H1 (cell line): ENCODE data around the gene ACAP3. TPM values are rescaled to one million over a fixed set of nuclear protein-coding genes. Genes with fewer than 3 reads are reported as not detected.

Experiments
- CTCF ChIA-PET: fragments of 300-600 bp; sonication (Branson Sonifier 250); formaldehyde crosslinking; loops from one replicate; lab custom pipeline; 2021; ENCODE audit not compliant: partially characterized antibody; lab: Charles Lee
- POLR2A ChIA-PET: fragments of 300-600 bp; sonication (Branson Sonifier 250); formaldehyde crosslinking; loops from one replicate; lab custom pipeline; 2021; ENCODE audit warnings: inconsistent platforms; ENCODE audit not compliant: partially characterized antibody; lab: Charles Lee
- DNase-seq, 2 experiments: peaks; one replicate each; pipeline versions ENCODE4 v3.0.0 to v3.0.0-alpha.2; 2010 to 2022; ENCODE audit warnings: low spot score in 2 of 2, low read depth in 1 of 2, mixed read lengths in 1 of 2
- FAIRE-seq: peaks from 2 replicates; lab custom pipeline; 2011; peaks lifted over from hg19 to GRCh38; lab: Jason Lieb, UNC
- H2AFZ ChIP-seq: 2 replicates; pipeline ENCODE4 v1.8.1; 2012; ENCODE audit warnings: low read length, inconsistent platforms
- H2AK5ac ChIP-seq: 2 replicates; pipeline ENCODE4 v1.6.1; 2013; ENCODE audit warnings: low read depth, low read length
- H2BK120ac ChIP-seq: replicated peaks from 2 replicates; pipeline ENCODE3; 2013; ENCODE audit warnings: low read depth, low read length, inconsistent platforms
- H2BK12ac ChIP-seq: 2 replicates; pipeline ENCODE4 v1.6.1; 2013; ENCODE audit warnings: low read depth, low read length
- H2BK15ac ChIP-seq: 2 replicates; pipeline ENCODE4 v1.6.1; 2013; ENCODE audit warnings: low read length
- H2BK20ac ChIP-seq: 2 replicates; pipeline ENCODE4 v1.6.1; 2013; ENCODE audit warnings: low read length
- H2BK5ac ChIP-seq: 2 replicates; pipeline ENCODE4 v1.6.1; 2013; ENCODE audit warnings: low read depth, low read length
- H3K14ac ChIP-seq: 2 replicates; pipeline ENCODE4 v1.6.1; 2013; ENCODE audit warnings: inconsistent platforms; ENCODE audit not compliant: insufficient read length
- H3K18ac ChIP-seq: 2 replicates; pipeline ENCODE4 v1.6.1; 2013; ENCODE audit warnings: low read length; ENCODE audit errors: extremely low read depth
- H3K23ac ChIP-seq: 2 replicates; pipeline ENCODE4 v1.6.1; 2013; ENCODE audit warnings: inconsistent platforms; ENCODE audit not compliant: insufficient read length
- H3K23me2 ChIP-seq: 2 replicates; pipeline ENCODE4 v1.6.1; 2013; ENCODE audit warnings: low read depth, low read length
- H3K27ac ChIP-seq: 2 replicates; pipeline ENCODE4 v1.6.1; 2011; ENCODE audit warnings: low read depth, low read length, inconsistent platforms
- H3K27me3 ChIP-seq, 4 experiments: replicated peaks in 1 of 4; 1 replicate in 1 of 4; 2 replicates in 3 of 4; pipeline versions ENCODE4 v1.6.1 to v1.8.1; 2011 to 2013; ENCODE audit warnings: low read length in 3 of 4, mild to moderate bottlenecking in 3 of 4, inconsistent platforms in 2 of 4, mixed read lengths in 2 of 4, moderate library complexity in 1 of 4; ENCODE audit not compliant: control insufficient read depth in 3 of 4, insufficient read depth in 3 of 4; ENCODE audit errors: extremely low read depth in 1 of 4
- H3K36me3 ChIP-seq, 4 experiments: 2 replicates each; pipeline versions ENCODE4 v1.6.1 to v1.8.1; 2011 to 2013; ENCODE audit warnings: mild to moderate bottlenecking in 4 of 4, low read length in 3 of 4, moderate library complexity in 2 of 4, control low read depth in 1 of 4, inconsistent platforms in 1 of 4; ENCODE audit not compliant: insufficient read depth in 4 of 4, control insufficient read depth in 2 of 4
- H3K4ac ChIP-seq: replicated peaks from 2 replicates; pipeline ENCODE3; 2013; ENCODE audit warnings: low read length, low read depth, mixed read lengths, inconsistent platforms; ENCODE audit not compliant: insufficient read length
- H3K4me1 ChIP-seq, 4 experiments: replicated peaks in 1 of 4; 1 replicate in 1 of 4; 2 replicates in 3 of 4; pipeline versions ENCODE4 v1.6.1 to v1.8.1; 2011 to 2013; ENCODE audit warnings: low read length in 3 of 4, inconsistent platforms in 2 of 4, mixed read lengths in 1 of 4; ENCODE audit not compliant: insufficient read depth in 4 of 4, control insufficient read depth in 3 of 4
- H3K4me2 ChIP-seq, 2 experiments: 2 replicates each; pipeline versions ENCODE4 v1.6.1 to v1.8.1; 2011 to 2013; ENCODE audit warnings: low read depth in 2 of 2, low read length in 2 of 2, control low read depth in 1 of 2, inconsistent platforms in 1 of 2, mild to moderate bottlenecking in 1 of 2; ENCODE audit not compliant: insufficient read depth in 1 of 2
- H3K4me3 ChIP-seq, 4 experiments: fragments of 200-600, 300-600 bp in 1 of 4; sonication (generic), shearing (Covaris generic), sonication (Bioruptor Twin) in 1 of 4; 2 replicates each; pipeline versions ENCODE4 v1.5.1 to v1.8.1; 2011 to 2016; ENCODE audit warnings: low read length in 4 of 4, low read depth in 3 of 4, control low read depth in 2 of 4, inconsistent platforms in 2 of 4, mild to moderate bottlenecking in 2 of 4, mixed read lengths in 1 of 4, moderate library complexity in 1 of 4; ENCODE audit not compliant: insufficient read depth in 2 of 4; ENCODE audit errors: extremely low read depth in 1 of 4
- H3K56ac ChIP-seq: replicated peaks from 2 replicates; pipeline ENCODE3; 2013; ENCODE audit warnings: low read depth, mild to moderate bottlenecking, mixed read lengths, low read length, inconsistent platforms; ENCODE audit not compliant: insufficient read length
- H3K79me1 ChIP-seq: 2 replicates; pipeline ENCODE4 v1.6.1; 2013; ENCODE audit warnings: low read depth, low read length, control low read depth
- H3K79me2 ChIP-seq, 2 experiments: 2 replicates each; pipeline versions ENCODE4 v1.6.1 to v1.8.1; 2012 to 2013; ENCODE audit warnings: low read length in 2 of 2, mild to moderate bottlenecking in 2 of 2, inconsistent platforms in 1 of 2; ENCODE audit not compliant: insufficient read depth in 2 of 2, control insufficient read depth in 1 of 2
- H3K9ac ChIP-seq, 4 experiments: replicated peaks in 1 of 4; 1 replicate in 1 of 4; 2 replicates in 3 of 4; pipeline versions ENCODE4 v1.6.1 to v1.8.1; 2011 to 2013; ENCODE audit warnings: low read depth in 3 of 4, low read length in 3 of 4, control low read depth in 2 of 4, mild to moderate bottlenecking in 2 of 4, moderate library complexity in 2 of 4, inconsistent platforms in 1 of 4; ENCODE audit errors: extremely low read depth in 1 of 4
- H3K9me3 ChIP-seq, 2 experiments: 2 replicates each; pipeline versions ENCODE4 v1.6.1 to v1.8.1; 2012 to 2013; ENCODE audit warnings: mild to moderate bottlenecking in 2 of 2, moderate library complexity in 2 of 2, control low read depth in 1 of 2, inconsistent platforms in 1 of 2, low read depth in 1 of 2, low read length in 1 of 2, mixed read lengths in 1 of 2; ENCODE audit not compliant: insufficient read depth in 2 of 2
- H4K20me1 ChIP-seq, 2 experiments: replicated peaks in 1 of 2; 2 replicates each; pipeline versions ENCODE3 to v1.8.1; 2011 to 2013; ENCODE audit warnings: inconsistent platforms in 2 of 2, low read length in 2 of 2, mild to moderate bottlenecking in 1 of 2; ENCODE audit not compliant: insufficient read depth in 2 of 2, control insufficient read depth in 1 of 2
- H4K5ac ChIP-seq: 2 replicates; pipeline ENCODE4 v1.6.1; 2013; ENCODE audit warnings: low read length, low read depth, mixed read lengths, inconsistent platforms; ENCODE audit not compliant: insufficient read length
- H4K8ac ChIP-seq: 2 replicates; pipeline ENCODE4 v1.8.0; 2013; ENCODE audit warnings: mild to moderate bottlenecking, moderate library complexity, low read length, inconsistent platforms; ENCODE audit not compliant: insufficient read depth; ENCODE audit errors: extremely low read depth
- H4K91ac ChIP-seq: replicated peaks from 2 replicates; pipeline ENCODE3; 2013; ENCODE audit warnings: low read length, mixed read lengths, inconsistent platforms; ENCODE audit not compliant: insufficient read length
- SAP30 ChIP-seq: fragments of 300-600 bp; sonication (generic); IDR thresholded peaks from 2 replicates; pipeline ENCODE4 v1.7.1; 2012; ENCODE audit warnings: low read length, moderate library complexity, mild to moderate bottlenecking, inconsistent platforms; ENCODE audit not compliant: insufficient read depth, insufficient replicate concordance
- WGBS, 2 experiments: shearing (Covaris generic) in 1 of 2; methylation state at CpG; one replicate each; pipeline versions ENCODE4 v1.1.6 to v1.1.7; 2013 to 2015; ENCODE audit warnings: low lambda C conversion rate in 2 of 2, mixed read lengths in 2 of 2, inconsistent platforms in 1 of 2, low coverage in 1 of 2, missing lambda C conversion rate in 1 of 2; ENCODE audit not compliant: insufficient replicate concordance in 2 of 2, insufficient coverage in 1 of 2, insufficient read length in 1 of 2; ENCODE audit errors: extremely low coverage in 1 of 2, missing lambda C conversion rate in 1 of 2; 5-methylcytosine and 5-hydroxymethylcytosine counted together
- polyA plus RNA-seq, 7 experiments: library from polyadenylated mRNA; depleted of rRNA in 3 of 7; stranded (reverse) in 5 of 7; unstranded in 2 of 7; fragments of >200 nt in 5 of 7; fragments of 200-250 nt in 2 of 7; gene quantifications; 1 replicate in 5 of 7; 2 replicates in 1 of 7; 4 replicates in 1 of 7; pipeline versions ENCODE4 v1.2.1 to v1.2.3, GENCODE V29; 2011 to 2013; ENCODE audit warnings: missing spikeins in 2 of 7, mixed read lengths in 2 of 7
- total RNA-seq: library from RNA; stranded (reverse); fragmentation: NEBNext Ultra II Directional; extraction: Animal tissue kit (Norgen Biotek cat#: 25700); gene quantifications from 2 replicates; pipeline ENCODE4 v1.2.1, GENCODE V29; 2021

The ACAP3 gene
- total and polyA plus RNA-seq, 2 of the 8 experiments (the other 6 are each of a cell fraction or from before 2014, with no cell fraction given), result 14.8 to 28.3 TPM

DNA sequence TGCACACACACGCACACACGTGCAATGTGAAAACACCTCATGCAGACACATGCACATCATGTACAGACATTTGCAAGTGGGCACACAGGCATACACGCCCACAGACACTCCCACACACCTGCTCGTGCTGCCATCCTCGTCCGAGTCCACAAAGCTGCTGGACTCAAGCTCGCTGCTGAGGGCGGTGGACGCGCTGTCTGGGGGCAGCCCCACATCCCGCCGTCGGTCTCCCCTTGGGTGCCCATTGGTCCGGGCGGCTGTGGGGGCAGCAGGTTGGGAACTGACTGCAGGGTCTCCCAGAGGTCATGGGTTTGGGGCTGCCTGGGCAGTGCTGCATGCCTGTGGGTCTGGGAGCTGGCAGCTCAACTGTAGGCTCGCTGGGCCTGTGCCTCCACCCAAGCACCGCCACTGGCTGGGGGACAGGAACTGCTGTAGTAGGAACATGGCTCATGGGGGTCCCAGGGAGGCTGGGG lies 33.9 kb upstream of the ACAP3 start:
- Histone ChIP-seq H4K20me1 (peaks cover 21 to 45% of the 10 kb centered on the region in 2 experiments), H3K9ac (no peak overlapping the region)
- TF ChIP-seq SAP30, result no peak
- TF ChIP-seq, all 59 proteins: peak for 0
- H3K4me3 ChIP-seq, result no peak overlapping the region
- H2AFZ ChIP-seq, result no peak overlapping the region
- peaks cover 0 to 12% of the 10 kb centered on the region in 2 experiments; a peak in 1 of 4 replicates for H3K79me2 ChIP-seq
- H2BK12ac ChIP-seq, result no peak overlapping the region
- H3K9me3 ChIP-seq, result peaks cover 0 to 5% of the 10 kb centered on the region in 2 experiments; a peak in 1 of 4 replicates
- no peak overlapping the region for H3K23ac ChIP-seq
- no peak overlapping the region for H2BK120ac ChIP-seq
- H2BK20ac ChIP-seq, result no peak overlapping the region
- H3K27ac ChIP-seq, result no peak overlapping the region
- no peak overlapping the region for H4K91ac ChIP-seq
- H3K4ac ChIP-seq, result no peak overlapping the region
- H4K8ac ChIP-seq, result no peak overlapping the region
- ChIA-PET CTCF (interaction anchor here (0.8 to 1.5 kb wide), 4 partner anchors 24 to 50 kb away, joined by 3 to 5 read pairs (median 4); partner anchors contain the start of gene AURKAIP1), POLR2A (interaction anchor here (0.8 to 1.3 kb wide), 4 partner anchors 12 to 33 kb away, joined by 3 to 4 read pairs (median 3); partner anchors contain the start of gene AURKAIP1)
- FAIRE-seq (no peak), DNase-seq (no peak)
- peaks cover 0 to 2% (median 0%) of the 10 kb centered on the region in 4 experiments; a peak in 3 of 7 replicates for H3K4me1 ChIP-seq
- H3K36me3 ChIP-seq, result peaks cover 2 to 36% (median 15%) of the 10 kb centered on the region in 4 experiments; a peak in 7 of 8 replicates
- no peaks in the 10 kb centered on the region; a peak in 1 of 7 replicates for H3K27me3 ChIP-seq
- H2AK5ac ChIP-seq, result no peak overlapping the region
- H3K4me2 ChIP-seq, result no peak overlapping the region
- no peak overlapping the region for H2BK15ac ChIP-seq
- no peak overlapping the region for H4K5ac ChIP-seq
- H3K79me1 ChIP-seq, result peaks cover 20% of the 10 kb centered on the region
- no peak overlapping the region; the same call in 1 of the 2 replicates for H2BK5ac ChIP-seq
- peaks cover 1% of the 10 kb centered on the region; the same call in 1 of the 2 replicates for H3K23me2 ChIP-seq
- 98% methylated on average over 17 of the region's 17 CpGs; no CpG with 5 or more reads in 1 of the 2 experiments for WGBS, 2 experiments
- peak overlapping the region; percentile 16 for H3K14ac ChIP-seq
- no peak overlapping the region for H3K18ac ChIP-seq
- no peak overlapping the region for H3K56ac ChIP-seq
